Neural progenitor cell (in vitro differentiated cells): ENCODE measurements around the gene RNF187. TPM values are rescaled to one million over a fixed set of nuclear protein-coding genes. Genes with fewer than 3 reads are reported as not detected.

Experiments used
- DNase-seq: peaks from one replicate; pipeline ENCODE4 v3.0.0-alpha.2; 2016; ENCODE audit warnings: low spot score
- H2AFZ ChIP-seq: fragments of 200-600 bp; sonication (generic); replicated peaks from 2 replicates; pipeline ENCODE4 v1.6.1; 2016; ENCODE audit warnings: antibody characterized with exemption
- H3F3A ChIP-seq: fragments of 200-600 bp; sonication (generic); 2 replicates; pipeline ENCODE4 v1.6.1; 2016; ENCODE audit warnings: antibody characterized with exemption, low read depth
- H3K27ac ChIP-seq: fragments of 200-600 bp; sonication (generic); 2 replicates; pipeline ENCODE4 v1.5.1; 2016; ENCODE audit warnings: mild to moderate bottlenecking
- H3K27me3 ChIP-seq: fragments of 200-600 bp; sonication (generic); 2 replicates; pipeline ENCODE4 v1.6.1; 2016; ENCODE audit warnings: mild to moderate bottlenecking, moderate library complexity
- H3K36me3 ChIP-seq: fragments of 200-600 bp; sonication (generic); 2 replicates; pipeline ENCODE4 v1.5.1; 2016
- H3K4me1 ChIP-seq: fragments of 200-600 bp; sonication (generic); 2 replicates; pipeline ENCODE4 v1.6.1; 2016; ENCODE audit warnings: mixed run types
- H3K4me2 ChIP-seq: fragments of 200-600 bp; sonication (generic); 2 replicates; pipeline ENCODE4 v1.6.1; 2016
- H3K4me3 ChIP-seq: fragments of 200-600 bp; sonication (generic); 2 replicates; pipeline ENCODE4 v1.5.1; 2016
- H3K79me2 ChIP-seq: fragments of 200-600 bp; sonication (generic); 2 replicates; pipeline ENCODE4 v1.6.1; 2016; ENCODE audit warnings: low read depth
- H3K9ac ChIP-seq: fragments of 200-600 bp; sonication (generic); 2 replicates; pipeline ENCODE4 v1.6.1; 2016
- H3K9me3 ChIP-seq: fragments of 200-600 bp; sonication (generic); 2 replicates; pipeline ENCODE4 v1.5.1; 2016; ENCODE audit warnings: low read depth
- H4K20me1 ChIP-seq: fragments of 200-600 bp; sonication (generic); 2 replicates; pipeline ENCODE4 v1.6.1; 2016; ENCODE audit warnings: low read depth
- H3K27ac Mint-ChIP-seq: 3 replicates; pipeline ENCODE4 v1.8.0; 2021; ENCODE audit warnings: mixed read lengths
- H3K27me3 Mint-ChIP-seq: 2 replicates; pipeline ENCODE4 v1.8.0; 2022; ENCODE audit warnings: low read depth, mild to moderate bottlenecking, inconsistent platforms, moderate library complexity, mixed read lengths; ENCODE audit not compliant: insufficient read depth
- H3K36me3 Mint-ChIP-seq: 3 replicates; pipeline ENCODE4 v1.8.0; 2021; ENCODE audit warnings: mixed read lengths
- H3K4me1 Mint-ChIP-seq: 3 replicates; pipeline ENCODE4 v1.8.0; 2021; ENCODE audit warnings: mixed read lengths
- H3K4me3 Mint-ChIP-seq: 3 replicates; pipeline ENCODE4 v1.8.0; 2021; ENCODE audit warnings: mild to moderate bottlenecking, moderate library complexity, mixed read lengths
- H3K9me3 Mint-ChIP-seq: 3 replicates; pipeline ENCODE4 v1.8.0; 2020; ENCODE audit warnings: mixed read lengths
- EZH2 ChIP-seq: fragments of 200-600 bp; sonication (generic); IDR thresholded peaks from 2 replicates; pipeline ENCODE4 v1.6.1; 2017; ENCODE audit warnings: antibody characterized with exemption, mild to moderate bottlenecking, moderate library complexity
- EZH2phosphoT487 ChIP-seq: fragments of 200-600 bp; sonication (generic); IDR thresholded peaks from 2 replicates; pipeline ENCODE4 v1.6.1; 2017; ENCODE audit warnings: antibody characterized with exemption
- total RNA-seq: library from RNA; depleted of rRNA; stranded (reverse); fragments of >200 nt; gene quantifications from 2 replicates; pipeline ENCODE4 v1.2.3, GENCODE V29; 2015; ENCODE audit warnings: low replicate concordance
- TF ChIP-seq, protein P1 (sequence below): fragments of 200-600 bp; sonication (generic); IDR thresholded peaks from 2 replicates; pipeline ENCODE4 v1.5.1; 2017; ENCODE audit warnings: antibody characterized with exemption, mild to moderate bottlenecking

The RNF187 gene
- total RNA-seq, 1 donor from 2014 or later, result 16.1 TPM

DNA sequence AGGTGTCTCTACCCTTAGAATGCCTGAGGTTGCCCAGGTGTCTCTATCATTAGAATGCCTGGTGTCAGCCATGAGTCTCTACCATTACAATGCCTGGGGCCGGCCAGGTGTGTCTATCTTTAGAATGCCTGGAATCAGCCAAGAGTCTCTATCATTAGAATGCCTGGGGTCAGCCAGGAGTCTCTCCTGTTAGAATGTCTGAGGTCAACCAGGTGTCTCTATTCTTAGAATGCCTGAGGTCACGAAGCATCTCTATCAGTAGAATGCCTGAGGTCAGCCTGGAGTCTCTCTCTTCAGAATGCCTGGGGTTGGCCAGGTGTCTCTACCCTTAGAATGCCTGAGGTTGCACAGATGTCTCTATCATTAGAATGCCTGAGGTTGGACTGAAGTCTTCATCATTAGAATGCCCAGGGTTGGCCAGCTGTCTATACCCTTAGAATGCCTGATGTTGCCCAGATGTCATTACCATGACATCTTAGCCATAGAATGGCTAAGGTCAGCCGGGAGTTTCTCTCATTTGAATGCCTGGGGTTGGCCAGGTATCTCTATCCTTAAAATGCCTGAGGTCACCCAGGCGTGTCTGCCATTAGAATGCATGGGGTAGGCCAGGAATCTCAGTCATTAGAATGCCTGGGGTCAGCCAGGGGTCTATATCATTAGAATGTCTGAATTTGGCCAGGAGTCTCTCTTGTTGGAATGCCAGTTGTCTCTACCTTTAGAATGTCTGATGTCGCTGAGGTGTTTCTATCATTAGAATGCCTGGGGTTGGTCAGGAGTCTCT is 44.0 kb downstream of the RNF187 start:
- Mint-ChIP-seq H3K27me3 (peaks cover 13% of the 10 kb centered on the region), H3K9me3 (peaks cover 24% of the 10 kb centered on the region), H3K36me3 (no peaks in the 10 kb centered on the region), H3K27ac (no peak overlapping the region), H3K4me3 (no peak overlapping the region), H3K4me1 (no peaks in the 10 kb centered on the region)
- no peaks in the 10 kb centered on the region for H3F3A ChIP-seq
- no peak overlapping the region for H3K4me3 ChIP-seq
- no peaks in the 10 kb centered on the region for H3K79me2 ChIP-seq
- H4K20me1 ChIP-seq, result no peaks in the 10 kb centered on the region
- H3K4me1 ChIP-seq, result no peaks in the 10 kb centered on the region
- H3K27me3 ChIP-seq, result no peaks in the 10 kb centered on the region
- TF ChIP-seq EZH2phosphoT487, result no peak
- no peak for TF ChIP-seq EZH2
- TF ChIP-seq, protein P1, sequence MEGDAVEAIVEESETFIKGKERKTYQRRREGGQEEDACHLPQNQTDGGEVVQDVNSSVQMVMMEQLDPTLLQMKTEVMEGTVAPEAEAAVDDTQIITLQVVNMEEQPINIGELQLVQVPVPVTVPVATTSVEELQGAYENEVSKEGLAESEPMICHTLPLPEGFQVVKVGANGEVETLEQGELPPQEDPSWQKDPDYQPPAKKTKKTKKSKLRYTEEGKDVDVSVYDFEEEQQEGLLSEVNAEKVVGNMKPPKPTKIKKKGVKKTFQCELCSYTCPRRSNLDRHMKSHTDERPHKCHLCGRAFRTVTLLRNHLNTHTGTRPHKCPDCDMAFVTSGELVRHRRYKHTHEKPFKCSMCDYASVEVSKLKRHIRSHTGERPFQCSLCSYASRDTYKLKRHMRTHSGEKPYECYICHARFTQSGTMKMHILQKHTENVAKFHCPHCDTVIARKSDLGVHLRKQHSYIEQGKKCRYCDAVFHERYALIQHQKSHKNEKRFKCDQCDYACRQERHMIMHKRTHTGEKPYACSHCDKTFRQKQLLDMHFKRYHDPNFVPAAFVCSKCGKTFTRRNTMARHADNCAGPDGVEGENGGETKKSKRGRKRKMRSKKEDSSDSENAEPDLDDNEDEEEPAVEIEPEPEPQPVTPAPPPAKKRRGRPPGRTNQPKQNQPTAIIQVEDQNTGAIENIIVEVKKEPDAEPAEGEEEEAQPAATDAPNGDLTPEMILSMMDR, result no peak
- no peak overlapping the region for H3K4me2 ChIP-seq
- H3K9me3 ChIP-seq, result no peaks in the 10 kb centered on the region
- H3K27ac ChIP-seq, result no peak overlapping the region
- no peak for DNase-seq
- no peak overlapping the region for H2AFZ ChIP-seq
- H3K9ac ChIP-seq, result no peak overlapping the region
- H3K36me3 ChIP-seq, result no peaks in the 10 kb centered on the region

GRCh38 chr1:228538831-228539230 is 51.6 kb downstream of the RNF187 start:
- Histone ChIP-seq H3K4me3 (no peak overlapping the region), H3K27ac (no peak overlapping the region), H3K36me3 (no peaks in the 10 kb centered on the region), H4K20me1 (no peaks in the 10 kb centered on the region), H3K4me1 (no peaks in the 10 kb centered on the region), H2AFZ (no peak overlapping the region), H3K79me2 (no peaks in the 10 kb centered on the region), H3K4me2 (no peak overlapping the region), H3K9me3 (no peaks in the 10 kb centered on the region), H3F3A (no peaks in the 10 kb centered on the region), H3K9ac (no peak overlapping the region), H3K27me3 (no peaks in the 10 kb centered on the region)
- DNase-seq, result no peak
- H3K9me3 Mint-ChIP-seq, result peaks cover 32% of the 10 kb centered on the region
- H3K27ac Mint-ChIP-seq, result no peak overlapping the region
- no peaks in the 10 kb centered on the region for H3K4me1 Mint-ChIP-seq
- no peak for TF ChIP-seq EZH2phosphoT487
- TF ChIP-seq, protein P1, result no peak
- H3K36me3 Mint-ChIP-seq, result no peaks in the 10 kb centered on the region
- H3K4me3 Mint-ChIP-seq, result no peak overlapping the region
- H3K27me3 Mint-ChIP-seq, result peaks cover 22% of the 10 kb centered on the region

- no peak overlapping the region for H3K4me3 Mint-ChIP-seq
- H3K4me3 ChIP-seq, result no peak overlapping the region
- H4K20me1 ChIP-seq, result no peaks in the 10 kb centered on the region
- H3K27me3 ChIP-seq, result peaks cover 7% of the 10 kb centered on the region
- H3K36me3 Mint-ChIP-seq, result no peaks in the 10 kb centered on the region
- TF ChIP-seq, protein P1, result no peak
- TF ChIP-seq EZH2phosphoT487 (no peak), EZH2 (no peak)
- peaks cover 26% of the 10 kb centered on the region for H3K9me3 Mint-ChIP-seq
- no peak for DNase-seq
- H3F3A ChIP-seq, result no peaks in the 10 kb centered on the region
- no peaks in the 10 kb centered on the region for H3K79me2 ChIP-seq
- H3K4me1 ChIP-seq, result no peaks in the 10 kb centered on the region
- no peak overlapping the region for H3K27ac ChIP-seq
- H2AFZ ChIP-seq, result no peak overlapping the region
- H3K4me1 Mint-ChIP-seq, result no peaks in the 10 kb centered on the region
- H3K27me3 Mint-ChIP-seq, result peaks cover 27% of the 10 kb centered on the region
- H3K4me2 ChIP-seq, result no peak overlapping the region
- no peaks in the 10 kb centered on the region for H3K9me3 ChIP-seq
- no peaks in the 10 kb centered on the region for H3K36me3 ChIP-seq
- H3K9ac ChIP-seq, result no peak overlapping the region
- no peak overlapping the region for H3K27ac Mint-ChIP-seq
These were observed 53.2 kb downstream of the RNF187 start for GRCh38 chr1:228540161-228540917.
